NOMO-1 treated with dmso at 0.1 percent for 144 hours (cell line): ENCODE data around the gene BHLHE23.

ENCODE experiments used
- DNase-seq: peaks from one replicate; lab custom pipeline; 2025; ENCODE audit not compliant: unreplicated experiment; lab: John Stamatoyannopoulos, UW

The BHLHE23 gene

GRCh38 chr20:63026582-63027165 lies 19.9 kb upstream of the BHLHE23 start:
- DNase-seq, result no peak

GRCh38 chr20:63025534-63026331 lies 19.0 kb upstream of the BHLHE23 start:
- DNase-seq, result no peak

GRCh38 chr20:63024573-63025392 lies 18.0 kb upstream of the BHLHE23 start:
- DNase-seq, result no peak

GRCh38 chr20:63023936-63024571 lies 17.3 kb upstream of the BHLHE23 start:
- DNase-seq, result no peak

GRCh38 chr20:63023071-63023935 lies 16.5 kb upstream of the BHLHE23 start:
- DNase-seq, result no peak

- no peak for DNase-seq
Measured at GRCh38 chr20:63022501-63022900, 15.7 kb upstream of the BHLHE23 start.

GRCh38 chr20:63021356-63022321 lies 14.9 kb upstream of the BHLHE23 start:
- DNase-seq, result no peak

GRCh38 chr20:63020681-63021080 lies 13.9 kb upstream of the BHLHE23 start:
- DNase-seq, result no peak

GRCh38 chr20:63017826-63018411 lies 11.2 kb upstream of the BHLHE23 start:
- DNase-seq, result no peak

- no peak for DNase-seq
Measured at GRCh38 chr20:63017076-63017825, 10.5 kb upstream of the BHLHE23 start.

GRCh38 chr20:63016514-63017075 lies 9.8 kb upstream of the BHLHE23 start:
- no peak for DNase-seq

GRCh38 chr20:63015662-63016361 lies 9.0 kb upstream of the BHLHE23 start:
- DNase-seq, result no peak

- no peak for DNase-seq
Measured at GRCh38 chr20:63015147-63015661, 8.4 kb upstream of the BHLHE23 start.

GRCh38 chr20:63014710-63015109 lies 7.9 kb upstream of the BHLHE23 start:
- no peak for DNase-seq

GRCh38 chr20:63014287-63014686 lies 7.5 kb upstream of the BHLHE23 start:
- DNase-seq, result no peak

- DNase-seq, result no peak
Measured at GRCh38 chr20:63013207-63013606, 6.4 kb upstream of the BHLHE23 start.

- no peak for DNase-seq
Measured at GRCh38 chr20:63011798-63012197, 5.0 kb upstream of the BHLHE23 start.
